NCI-H2196 treated with DMSO at 0.1 percent for 48 hours (cell line): ENCODE results near the gene SLAMF7.
"Not testable (repeated sequence)": the region's sequence is repeated elsewhere in the genome, so short reads cannot be mapped to it uniquely, and the experiment has no call there.

Experiments
- DNase-seq: peaks from one replicate; lab custom pipeline; 2025; ENCODE audit not compliant: unreplicated experiment; lab: John Stamatoyannopoulos, UW

The SLAMF7 gene

GRCh38 chr1:160772331-160772730 lies 33.3 kb downstream of the SLAMF7 start:
- DNase-seq = no peak

- DNase-seq = no peak
These were observed 34.0 kb downstream of the SLAMF7 start for GRCh38 chr1:160773093-160773492.

GRCh38 chr1:160774886-160775719 lies 36.1 kb downstream of the SLAMF7 start:
- no peak for DNase-seq

GRCh38 chr1:160776178-160776577 lies 37.1 kb downstream of the SLAMF7 start:
- DNase-seq = no peak

- no peak for DNase-seq
These were observed 38.5 kb downstream of the SLAMF7 start for GRCh38 chr1:160777486-160778089.

- DNase-seq = no peak
These were observed 39.9 kb downstream of the SLAMF7 start for GRCh38 chr1:160778976-160779375.

GRCh38 chr1:160779626-160780397 lies 40.8 kb downstream of the SLAMF7 start:
- DNase-seq = no peak

- no peak for DNase-seq
These were observed 41.3 kb downstream of the SLAMF7 start for GRCh38 chr1:160780398-160780755.

GRCh38 chr1:160781186-160781766 lies 42.2 kb downstream of the SLAMF7 start:
- no peak for DNase-seq

GRCh38 chr1:160781914-160782689 lies 43.1 kb downstream of the SLAMF7 start:
- no peak for DNase-seq

- not testable (repeated sequence) for DNase-seq
These were observed 44.1 kb downstream of the SLAMF7 start for GRCh38 chr1:160782988-160783765.

- no peak for DNase-seq
These were observed 50.1 kb downstream of the SLAMF7 start for GRCh38 chr1:160789051-160789701.

- DNase-seq = no peak
These were observed 50.9 kb downstream of the SLAMF7 start for GRCh38 chr1:160789702-160790611.

GRCh38 chr1:160794376-160794775 lies 55.3 kb downstream of the SLAMF7 start:
- DNase-seq = no peak

GRCh38 chr1:160795951-160796383 lies 56.9 kb downstream of the SLAMF7 start, which contains the start of gene LY9:
LY9 (plus strand) TSS chr1:160796174; CDS start chr1:160796188, 14 bp downstream.
- no peak for DNase-seq

- no peak for DNase-seq
These were observed 58.2 kb downstream of the SLAMF7 start for GRCh38 chr1:160797271-160797709.

GRCh38 chr1:160797861-160798273 lies 58.8 kb downstream of the SLAMF7 start:
- no peak for DNase-seq

GRCh38 chr1:160798439-160798838 lies 59.4 kb downstream of the SLAMF7 start:
- DNase-seq = no peak
